Psoas muscle (tissue), 8 donors: Measurements from ENCODE around the gene CHCHD10. TPM values are rescaled to one million over a fixed set of nuclear protein-coding genes. Genes with fewer than 3 reads are reported as not detected.

Experiments used
- ATAC-seq, 4 donors: fragments of 200-7000 bp; cut with Tn5 transposase; one replicate each; pipeline ENCODE4 v1.9.1; 2020; ENCODE audit warnings: moderate library complexity in 3 of 4, mild to moderate bottlenecking in 2 of 4
- DNase-seq, 2 donors: peaks; one replicate each; pipeline ENCODE4 v3.0.0-alpha.2; 2020
- H3K27ac ChIP-seq: fragments of 200-600 bp; one replicate; pipeline ENCODE4 v1.8.0; 2022
- H3K27me3 ChIP-seq, 3 donors: fragments of 200-600 bp in 1 of 3; one replicate each; pipeline versions ENCODE4 v1.6.1 to v1.8.0; 2013 to 2022; ENCODE audit warnings: low read length in 2 of 3, mild to moderate bottlenecking in 2 of 3, moderate library complexity in 1 of 3; ENCODE audit not compliant: insufficient read depth in 3 of 3
- H3K36me3 ChIP-seq, 2 donors: fragments of 200-600 bp in 1 of 2; one replicate each; pipeline versions ENCODE4 v1.6.1 to v1.8.0; 2013 to 2022; ENCODE audit warnings: low read depth in 1 of 2, mild to moderate bottlenecking in 1 of 2, moderate library complexity in 1 of 2; ENCODE audit not compliant: insufficient read depth in 1 of 2
- H3K4me1 ChIP-seq: fragments of 200-600 bp; one replicate; pipeline ENCODE4 v1.8.0; 2022
- H3K4me3 ChIP-seq: fragments of 200-600 bp; one replicate; pipeline ENCODE4 v1.8.0; 2022; ENCODE audit warnings: mild to moderate bottlenecking
- H3K9me3 ChIP-seq: fragments of 200-600 bp; one replicate; pipeline ENCODE4 v1.8.0; 2022
- CTCF ChIP-seq: fragments of 200-600 bp; IDR thresholded peaks from one replicate; pipeline ENCODE4 v1.8.0; 2022; ENCODE audit warnings: antibody characterized with exemption
- WGBS, 3 donors: extraction: QIAGEN DNeasy Blood & Tissue Kit; methylation state at CpG; one replicate each; pipeline versions ENCODE4 v1.1.6 to v1.1.7; 2013; 5-methylcytosine and 5-hydroxymethylcytosine counted together
- intact Hi-C, 2 donors: fragments of 100-400 bp; cut with DNase I; formaldehyde crosslinking; loops; one replicate each; pipeline versions ENCODE4 v1.11.0 to v1.14.2; 2022
- polyA plus RNA-seq, 3 donors: library from polyadenylated mRNA; stranded (reverse); fragments of 200-250 nt; gene quantifications; one replicate each; pipeline ENCODE4 v1.2.3, GENCODE V29; 2013
- total RNA-seq, 4 donors: library from RNA; stranded (reverse); fragmentation: NEBNext Ultra II Directional in 2 of 4; extraction: Animal tissue kit (Norgen Biotek cat#: 25700) in 2 of 4; gene quantifications; one replicate each; pipeline versions ENCODE4 v1.2.1 to v1.2.4, GENCODE V29; 2021 to 2023
- donor health status: healthy with polysubstance abuse.
- donor health status: DM: no; HTN: no; CAD: no; lungs with moderate emphysema.
- donor health status: Bipolar disorder and iron deficiency.
- donor health status: healthy.
- donor health status: DM: yes; HTN: yes; CAD: no.
- donor health status: DM: no; HTN: no; CAD: no.
- donor health status: DM: no; HTN: no; CAD: no.
- donor health status: DM: yes; HTN: yes; CAD: no.

CHCHD10 gene
- total and polyA plus RNA-seq, 7 donors = 460 to 1,066 (median 752) TPM

GRCh38 chr22:23751441-23751996 lies 16.3 kb downstream of the CHCHD10 start:
- intact Hi-C loops = no loop called here

GRCh38 chr22:23750714-23751440 lies 16.9 kb downstream of the CHCHD10 start, which contains the start of gene ZNF70:
Gene ZNF70 (minus strand): TSS chr22:23751112. CDS start chr22:23745140, 5,972 bp downstream.
- H3K27me3 ChIP-seq = no peaks in the 10 kb centered on the region
- H3K9me3 ChIP-seq = no peaks in the 10 kb centered on the region
- H3K36me3 ChIP-seq = no peaks in the 10 kb centered on the region
- TF ChIP-seq CTCF = no peak
- intact Hi-C loops = no loop called here
- peak within 1 kb of the TSS; percentile 90 for H3K27ac ChIP-seq
- 0 to 1% (median 1%) methylated on average over 56 to 78 of the region's 78 CpGs for WGBS, 3 donors
- peak within 1 kb of the TSS; percentile 91 for H3K4me3 ChIP-seq
- H3K4me1 ChIP-seq = peaks cover 10% of the 10 kb centered on the region
- peak; percentile 88 to 92 for DNase-seq
- ATAC-seq = peak; percentile 87 to 92 (median 88)

More at GRCh38 chr22:23751441-23751996, 16.3 kb downstream of the CHCHD10 start:
- Histone ChIP-seq H3K27ac (peak overlapping the region; percentile 90), H3K27me3 (no peaks in the 10 kb centered on the region), H3K4me1 (peaks cover 10% of the 10 kb centered on the region), H3K9me3 (no peaks in the 10 kb centered on the region), H3K36me3 (no peaks in the 10 kb centered on the region), H3K4me3 (peak overlapping the region; percentile 91)
- DNase-seq (peak in 1 of 2 donors; percentile 47), ATAC-seq (peak; percentile 39 to 48 (median 44))
- 17 to 27% (median 22%) methylated on average over 21 to 22 of the region's 22 CpGs for WGBS, 3 donors
- no peak for TF ChIP-seq CTCF

- DNase-seq (no peak), ATAC-seq (no peak)
- intact Hi-C loops = no loop called here
- Histone ChIP-seq H3K9me3 (no peaks in the 10 kb centered on the region), H3K4me3 (peak overlapping the region; percentile 91), H3K4me1 (peaks cover 10% of the 10 kb centered on the region), H3K36me3 (no peaks in the 10 kb centered on the region), H3K27ac (peak overlapping the region; percentile 90), H3K27me3 (no peaks in the 10 kb centered on the region)
- WGBS, 3 donors = 37 to 42% (median 39%) methylated on average over 5 of the region's 5 CpGs
- TF ChIP-seq CTCF = no peak
Observed at GRCh38 chr22:23750367-23750713, 17.4 kb downstream of the CHCHD10 start.

- intact Hi-C loops = loop anchor here in 1 of 2 donors (5.0 kb wide), 1 partner anchor 73 kb away; no protein-coding TSS in a partner anchor
- 37 to 41% (median 38%) methylated on average over 12 of the region's 12 CpGs for WGBS, 3 donors
Observed at GRCh38 chr22:23749841-23750301, 17.9 kb downstream of the CHCHD10 start.

More at GRCh38 chr22:23749841-23750301, 17.9 kb downstream of the CHCHD10 start:
- H3K36me3 ChIP-seq = peaks cover 0 to 4% of the 10 kb centered on the region in 2 donors
- H3K9me3 ChIP-seq = no peaks in the 10 kb centered on the region
- H3K27me3 ChIP-seq = no peaks in the 10 kb centered on the region
- TF ChIP-seq CTCF = no peak
- ATAC-seq (peak in 1 of 4 donors; percentile 7), DNase-seq (no peak)
- H3K4me3 ChIP-seq = peak overlapping the region; percentile 91
- peaks cover 10% of the 10 kb centered on the region for H3K4me1 ChIP-seq
- H3K27ac ChIP-seq = peak overlapping the region; percentile 10
